Esophagus muscularis mucosa (tissue), 4 donors: ENCODE data around the gene KCNE1. TPM values are rescaled to one million over a fixed set of nuclear protein-coding genes. Genes with fewer than 3 reads are reported as not detected.

ENCODE experiments used
- DNase-seq: peaks from one replicate; pipeline ENCODE4 v3.0.0-alpha.2; 2017; ENCODE audit errors: extremely low spot score
- H3K27ac ChIP-seq, 4 donors: fragments of 200-600 bp; sonication (generic); replicated peaks in 1 of 4; 1 replicate in 3 of 4; 2 replicates in 1 of 4; pipeline ENCODE4 v1.5.1; 2016 to 2019; ENCODE audit warnings: mild to moderate bottlenecking in 1 of 4
- H3K27me3 ChIP-seq, 4 donors: fragments of 200-600 bp; sonication (generic); one replicate each; pipeline versions ENCODE4 v1.5.1 to v1.6.0; 2016 to 2019
- H3K36me3 ChIP-seq, 4 donors: fragments of 200-600 bp; sonication (generic); one replicate each; pipeline ENCODE4 v1.5.1; 2016 to 2019
- H3K4me1 ChIP-seq, 4 donors: fragments of 200-600 bp; sonication (generic); one replicate each; pipeline ENCODE4 v1.5.1; 2016 to 2019
- H3K4me3 ChIP-seq, 4 donors: fragments of 200-600 bp; sonication (generic); 1 replicate in 2 of 4; 2 replicates in 2 of 4; pipeline ENCODE4 v1.5.1; 2016 to 2019; ENCODE audit warnings: mild to moderate bottlenecking in 4 of 4, moderate library complexity in 1 of 4
- H3K9me3 ChIP-seq, 4 donors: fragments of 200-600 bp; sonication (generic); 1 replicate in 3 of 4; 2 replicates in 1 of 4; pipeline ENCODE4 v1.5.1; 2016 to 2019
- CTCF ChIP-seq, 3 experiments: fragments of 200-600 bp in 2 of 3; fragments of 450-650 bp in 1 of 3; sonication (generic) in 2 of 3; IDR thresholded peaks; one replicate each; pipeline ENCODE4 v1.5.1; 2017 to 2019; ENCODE audit warnings: antibody characterized with exemption in 3 of 3, mild to moderate bottlenecking in 2 of 3, moderate library complexity in 1 of 3
- EP300 ChIP-seq: sonication (generic); formaldehyde crosslinking; IDR thresholded peaks from one replicate; pipeline ENCODE4 v1.6.1; 2017; ENCODE audit warnings: antibody characterized with exemption
- POLR2A ChIP-seq: fragments of 450-650 bp; IDR thresholded peaks from one replicate; pipeline ENCODE4 v1.6.1; 2017; ENCODE audit warnings: antibody characterized with exemption, moderate library complexity, mild to moderate bottlenecking, low read depth
- POLR2AphosphoS5 ChIP-seq, 2 donors: sonication (generic); formaldehyde crosslinking; IDR thresholded peaks; one replicate each; pipeline ENCODE4 v1.6.1; 2017; ENCODE audit warnings: antibody characterized with exemption in 2 of 2
- WGBS: methylation state at CpG from one replicate; pipeline ENCODE4 v1.1.5; 2018; 5-methylcytosine and 5-hydroxymethylcytosine counted together
- intact Hi-C: fragments of 100-400 bp; cut with DNase I; formaldehyde crosslinking; loops from one replicate; pipeline ENCODE4 v1.15.1; 2023
- total RNA-seq, 4 donors: library from RNA; depleted of rRNA; stranded (reverse); fragments of >200 nt; gene quantifications; one replicate each; pipeline versions ENCODE4 v1.1.0 to v1.2.1, GENCODE V29; 2016

The KCNE1 gene
- total RNA-seq, 4 donors from 2014 or later, result 1.5 to 2.9 (median 2.2) TPM

GRCh38 chr21:34552360-34553098 is 40.5 kb upstream of the KCNE1 start:
- H3K27ac ChIP-seq, result peak overlapping the region; percentile 37 to 64 (median 64)

GRCh38 chr21:34550182-34550799 is 38.3 kb upstream of the KCNE1 start:
- Histone ChIP-seq H3K36me3 (no peaks in the 10 kb centered on the region), H3K4me3 (no peak overlapping the region), H3K27ac (no peak overlapping the region), H3K27me3 (no peaks in the 10 kb centered on the region), H3K4me1 (peaks cover 30 to 35% (median 33%) of the 10 kb centered on the region in 4 donors), H3K9me3 (no peaks in the 10 kb centered on the region)
- TF ChIP-seq POLR2AphosphoS5 (IDR thresholded peaks at IDR 0.05) (no peak), POLR2A (no peak), CTCF (IDR thresholded peaks at IDR 0.05) (no peak), EP300 (no peak)
- no peak for DNase-seq
- WGBS, result 90% methylated on average over 2 of the region's 2 CpGs
- intact Hi-C loops, result no loop called here

More at GRCh38 chr21:34552360-34553098, 40.5 kb upstream of the KCNE1 start:
- H3K9me3 ChIP-seq, result no peaks in the 10 kb centered on the region
- intact Hi-C loops, result no loop called here
- no peaks in the 10 kb centered on the region for H3K36me3 ChIP-seq
- no peaks in the 10 kb centered on the region for H3K27me3 ChIP-seq
- H3K4me1 ChIP-seq, result peaks cover 9 to 20% (median 18%) of the 10 kb centered on the region in 4 donors
- no peak overlapping the region for H3K4me3 ChIP-seq
- DNase-seq, result no peak
- 83% methylated on average over 7 of the region's 7 CpGs for WGBS
- TF ChIP-seq CTCF (IDR thresholded peaks at IDR 0.05), result no peak
- no peak for TF ChIP-seq POLR2AphosphoS5 (IDR thresholded peaks at IDR 0.05)
- no peak for TF ChIP-seq EP300
- no peak for TF ChIP-seq POLR2A

- Histone ChIP-seq H3K9me3 (no peaks in the 10 kb centered on the region), H3K27me3 (no peaks in the 10 kb centered on the region), H3K4me3 (no peak overlapping the region), H3K27ac (no peak overlapping the region), H3K4me1 (peaks cover 41 to 47% (median 43%) of the 10 kb centered on the region in 4 donors), H3K36me3 (no peaks in the 10 kb centered on the region)
- intact Hi-C loops, result no loop called here
- WGBS, result 86% methylated on average over 11 of the region's 11 CpGs
- no peak for DNase-seq
- TF ChIP-seq EP300 (no peak), POLR2A (no peak), CTCF (IDR thresholded peaks at IDR 0.05) (no peak), POLR2AphosphoS5 (IDR thresholded peaks at IDR 0.05) (no peak)
Observed at GRCh38 chr21:34548781-34549376, 36.9 kb upstream of the KCNE1 start.

- no peaks in the 10 kb centered on the region for H3K27me3 ChIP-seq
Observed at GRCh38 chr21:34546542-34546941, 34.5 kb upstream of the KCNE1 start.

More at GRCh38 chr21:34546542-34546941, 34.5 kb upstream of the KCNE1 start:
- DNase-seq, result no peak
- 84% methylated on average over 6 of the region's 6 CpGs for WGBS
- H3K4me3 ChIP-seq, result no peak overlapping the region
- TF ChIP-seq POLR2A (no peak), CTCF (IDR thresholded peaks at IDR 0.05) (no peak), POLR2AphosphoS5 (IDR thresholded peaks at IDR 0.05) (no peak), EP300 (no peak)
- H3K36me3 ChIP-seq, result no peaks in the 10 kb centered on the region
- H3K4me1 ChIP-seq, result peaks cover 24 to 39% (median 28%) of the 10 kb centered on the region in 4 donors
- peak overlapping the region; percentile 2 to 72 (median 64) for H3K27ac ChIP-seq
- intact Hi-C loops, result no loop called here
- H3K9me3 ChIP-seq, result no peaks in the 10 kb centered on the region
